HG03175 (cell line): ENCODE measurements around the gene HOXB9.
A peak's percentile ranks its signal among the peaks of the same experiment; 100 is the strongest.

Experiments
- ATAC-seq: cut with Tn5 transposase; IDR thresholded peaks from one replicate; pipeline ENCODE4 v1.9.1; 2021; ENCODE audit warnings: mild to moderate bottlenecking, moderate library complexity; ENCODE audit not compliant: unreplicated experiment

The HOXB9 gene

GRCh38 chr17:48639982-48640857 lies 14.1 kb upstream of the HOXB9 start:
- no peak for ATAC-seq

DNA sequence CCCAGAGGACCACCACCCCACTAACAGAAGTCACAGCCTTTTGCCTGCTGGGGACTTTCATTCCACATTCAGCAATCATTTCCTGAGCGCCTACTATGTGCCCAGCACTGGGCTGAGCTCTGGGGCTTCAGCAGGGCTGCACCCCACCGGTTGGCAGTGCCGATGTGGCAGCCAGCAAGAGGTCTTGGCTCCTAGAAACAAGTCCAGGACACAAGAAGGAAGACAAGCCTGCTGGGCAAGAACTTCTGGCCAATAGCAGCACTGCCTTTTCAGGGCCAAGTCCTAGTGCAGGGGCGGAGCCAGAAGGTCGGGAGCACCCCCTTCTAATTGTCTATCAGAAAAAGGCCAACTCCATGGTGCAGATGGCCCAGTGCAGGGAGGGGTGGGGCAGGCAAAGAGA lies 13.0 kb upstream of the HOXB9 start:
- no peak for ATAC-seq

DNA sequence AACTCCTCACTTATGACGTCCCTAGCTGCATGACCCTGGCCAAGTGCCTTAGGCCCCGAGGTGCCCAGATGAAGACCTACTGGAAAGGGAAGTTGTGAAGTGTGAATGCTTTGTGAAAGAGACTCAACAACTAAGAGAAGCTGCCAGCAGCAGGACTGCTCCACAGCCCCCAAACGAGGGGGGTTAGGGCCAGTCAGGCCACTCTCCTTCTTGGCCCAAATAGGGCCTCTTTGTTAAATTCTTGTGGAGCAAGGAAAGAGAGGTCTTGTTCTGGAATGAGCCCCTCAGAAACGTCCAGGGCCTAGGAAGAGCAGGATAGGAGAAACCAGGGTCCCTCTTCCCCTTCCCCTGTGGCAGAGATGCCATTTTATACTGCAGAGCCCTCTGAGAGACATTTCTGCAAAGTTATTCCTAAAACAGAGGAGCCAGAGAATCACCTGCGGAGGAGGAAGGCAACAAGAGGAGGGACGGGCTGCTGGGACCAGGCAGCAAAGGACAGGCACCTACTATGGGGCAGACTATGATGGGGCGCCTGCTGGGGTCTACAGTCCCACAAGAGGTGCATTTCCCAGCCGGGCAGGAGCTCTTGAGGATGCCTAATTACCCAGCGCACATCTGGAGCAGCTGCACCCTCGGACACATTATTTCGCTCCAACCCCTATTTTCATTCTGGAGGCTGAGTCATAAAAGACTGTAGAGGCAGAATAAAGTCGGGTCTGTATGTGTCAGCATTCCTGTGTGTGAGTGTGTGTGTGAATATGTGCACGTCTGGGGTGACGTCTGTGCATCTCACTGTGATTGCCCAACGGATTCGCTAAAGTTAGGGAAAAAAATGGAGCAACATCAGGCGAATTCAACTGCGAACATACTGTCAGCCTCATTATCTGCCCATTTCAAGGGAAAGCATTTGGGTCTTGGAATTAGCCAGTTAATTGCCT lies 11.4 kb upstream of the HOXB9 start:
- ATAC-seq: no peak

GRCh38 chr17:48636177-48637018 lies 10.2 kb upstream of the HOXB9 start:
- ATAC-seq: peak; percentile 42

DNA sequence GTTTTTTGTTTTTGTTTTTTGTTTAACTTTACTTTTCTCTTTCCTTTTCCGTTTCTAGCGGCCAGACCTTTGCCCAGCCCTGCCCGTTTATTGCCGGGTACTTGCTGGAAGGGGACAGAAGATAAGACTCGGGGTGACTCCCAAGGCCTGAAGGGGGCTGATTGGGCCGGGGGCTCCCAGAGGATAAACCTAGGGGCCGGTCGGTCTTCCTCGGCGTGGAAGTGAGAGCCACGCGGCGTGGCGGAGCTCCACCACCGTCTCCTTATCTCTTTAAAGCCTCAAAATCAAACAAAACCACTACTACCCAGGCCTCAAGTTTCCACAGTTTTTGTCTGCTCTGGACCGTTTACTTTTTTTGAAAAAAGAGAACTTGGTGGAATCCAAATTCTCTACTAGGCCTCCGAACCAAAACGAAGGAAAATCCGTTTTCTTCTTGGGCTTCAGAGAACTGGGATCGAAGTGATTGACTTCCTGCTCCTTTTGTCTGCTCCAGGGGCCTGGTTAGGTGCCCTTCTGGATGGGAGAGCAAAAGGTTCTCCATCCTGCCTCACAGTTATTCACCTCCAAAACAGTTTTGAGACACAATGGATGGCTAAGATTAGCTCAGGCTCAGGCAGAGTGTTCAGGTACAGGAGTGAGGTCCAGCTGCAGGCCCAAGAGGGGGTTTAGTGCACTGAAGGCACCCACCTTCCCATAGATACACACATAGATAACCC lies 8.5 kb upstream of the HOXB9 start:
- no peak for ATAC-seq

DNA sequence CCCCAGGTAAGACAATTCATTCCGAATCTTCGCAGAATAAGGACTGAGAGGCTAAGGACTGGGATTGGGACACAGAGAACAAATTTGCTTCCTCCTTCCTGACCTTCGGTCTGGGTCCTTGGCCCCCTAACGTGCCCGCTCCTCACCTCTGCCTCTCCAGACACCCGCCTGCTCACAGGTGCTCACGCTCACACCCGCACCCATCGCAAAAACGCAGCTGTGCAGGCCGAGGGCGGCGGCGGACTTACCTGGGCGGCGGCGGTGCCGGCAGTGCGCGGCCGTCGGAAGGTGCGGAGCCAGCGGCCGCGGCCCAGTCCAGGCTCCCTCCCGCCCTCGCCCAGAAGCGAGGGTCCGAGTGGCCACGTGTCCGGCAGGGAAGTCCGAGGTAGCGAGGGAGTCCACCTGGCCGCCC lies 7.1 kb upstream of the HOXB9 start:
- ATAC-seq: no peak

DNA sequence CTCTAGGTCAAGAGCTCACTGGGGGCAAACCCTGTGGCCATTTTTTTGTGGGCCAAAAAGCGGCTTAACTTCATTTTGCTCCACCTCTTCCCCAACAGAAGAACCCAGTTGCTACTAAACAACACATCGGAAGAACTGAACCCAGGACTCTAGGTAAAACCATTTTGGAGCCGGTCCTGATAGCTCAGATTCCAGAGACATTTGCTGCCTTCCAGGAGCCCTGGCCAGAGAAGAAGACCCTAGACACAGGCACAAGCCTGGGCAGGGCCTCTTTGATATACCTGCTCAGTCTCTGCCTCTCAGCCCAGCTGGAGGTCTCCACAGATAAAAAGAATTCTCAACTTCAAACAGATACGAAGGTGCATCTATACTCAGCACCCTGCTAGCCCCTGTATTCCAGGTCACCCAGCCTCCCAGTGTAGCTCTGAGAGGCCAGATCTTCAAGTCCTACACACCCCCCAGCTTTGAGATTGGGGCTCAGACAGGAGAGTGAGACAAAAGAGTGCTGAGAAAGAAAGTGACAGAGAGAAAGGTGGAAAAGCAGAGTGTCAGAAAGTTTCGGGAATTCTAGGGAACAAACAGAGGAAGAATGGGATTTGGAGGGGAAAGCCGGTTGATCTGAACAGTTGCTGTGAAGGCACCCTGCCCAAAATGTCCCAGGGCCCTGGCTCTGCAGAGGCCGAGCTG lies 6.6 kb upstream of the HOXB9 start:
- no peak for ATAC-seq

GRCh38 chr17:48631693-48632578 lies 5.8 kb upstream of the HOXB9 start:
- no peak for ATAC-seq

- no peak for ATAC-seq
Measured at GRCh38 chr17:48630925-48631692, 5.0 kb upstream of the HOXB9 start.

GRCh38 chr17:48630009-48630924 lies 4.1 kb upstream of the HOXB9 start:
- no peak for ATAC-seq

GRCh38 chr17:48629411-48629759 lies 3.2 kb upstream of the HOXB9 start:
- no peak for ATAC-seq

GRCh38 chr17:48628649-48629410 lies 2.7 kb upstream of the HOXB9 start:
- ATAC-seq: no peak

- no peak for ATAC-seq
Measured at GRCh38 chr17:48627623-48628521, 1.7 kb upstream of the HOXB9 start.

DNA sequence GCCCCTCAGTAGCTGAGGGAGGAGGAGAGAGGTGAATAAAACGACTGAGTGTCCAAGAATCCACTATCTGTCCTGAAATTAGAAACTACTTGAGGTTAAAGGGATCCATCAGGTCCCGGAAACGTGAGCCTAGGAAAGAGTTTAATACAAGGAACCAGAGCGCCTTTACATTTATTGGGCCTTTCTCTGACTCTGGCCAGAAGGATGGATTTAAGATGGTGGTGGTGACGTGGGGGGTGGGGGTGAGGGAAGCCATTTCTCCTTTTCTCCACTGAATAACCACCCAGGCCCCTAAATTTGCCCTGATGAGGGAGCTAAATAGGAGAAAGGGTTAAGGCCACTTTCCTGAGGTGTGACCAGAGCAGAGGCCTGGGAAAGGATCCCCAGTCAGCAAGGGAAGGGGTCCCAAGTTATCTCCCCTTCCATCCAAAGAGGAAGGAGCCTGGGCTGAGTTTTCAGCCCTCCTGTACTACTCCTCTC lies 1.0 kb upstream of the HOXB9 start:
- ATAC-seq: no peak
